HG03060 (cell line): ENCODE data around the gene PTBP1.
"Not testable (repeated sequence)": the region's sequence is repeated elsewhere in the genome, so short reads cannot be mapped to it uniquely, and the experiment has no call there.

ENCODE experiments used
- ATAC-seq: cut with Tn5 transposase; IDR thresholded peaks from one replicate; pipeline ENCODE4 v1.9.1; 2021; ENCODE audit warnings: low read depth, moderate number of reproducible peaks; ENCODE audit not compliant: unreplicated experiment

Gene PTBP1

GRCh38 chr19:807627-808422 is 10.6 kb downstream of the PTBP1 start:
- no peak for ATAC-seq

- ATAC-seq: no peak
Observed at GRCh38 chr19:808423-808775, 11.1 kb downstream of the PTBP1 start.

GRCh38 chr19:810077-810855 is 13.0 kb downstream of the PTBP1 start:
- no peak for ATAC-seq

- no peak for ATAC-seq
Observed at GRCh38 chr19:810883-811489, 13.7 kb downstream of the PTBP1 start.

- no peak for ATAC-seq
Observed at GRCh38 chr19:811506-812048, 14.3 kb downstream of the PTBP1 start.

- no peak for ATAC-seq
Observed at GRCh38 chr19:812049-812746, 14.9 kb downstream of the PTBP1 start.

- no peak for ATAC-seq
Observed at GRCh38 chr19:812747-813218, 15.5 kb downstream of the PTBP1 start.

GRCh38 chr19:813219-814151 is 16.2 kb downstream of the PTBP1 start:
- ATAC-seq: no peak

- no peak for ATAC-seq
Observed at GRCh38 chr19:814152-815078, 17.2 kb downstream of the PTBP1 start.

GRCh38 chr19:815079-815774 is 18.0 kb downstream of the PTBP1 start:
- ATAC-seq: no peak

- no peak for ATAC-seq
Observed at GRCh38 chr19:815775-816499, 18.7 kb downstream of the PTBP1 start.

GRCh38 chr19:816500-816857 is 19.2 kb downstream of the PTBP1 start:
- ATAC-seq: no peak

GRCh38 chr19:820212-820611 is 23.0 kb downstream of the PTBP1 start:
- not testable (repeated sequence) for ATAC-seq

- no peak for ATAC-seq
Observed at GRCh38 chr19:821231-821824, 24.1 kb downstream of the PTBP1 start.

GRCh38 chr19:821825-822503 is 24.7 kb downstream of the PTBP1 start, which contains the start of gene PLPPR3:
Gene PLPPR3, minus strand, starts transcription at chr19:821955. Its CDS starts 396 bp downstream, at chr19:821559.
- no peak for ATAC-seq

GRCh38 chr19:823565-824121 is 26.4 kb downstream of the PTBP1 start:
- no peak for ATAC-seq
